ENCODE data around the gene AGBL1. TPM values are rescaled to one million over a fixed set of nuclear protein-coding genes. Genes with fewer than 3 reads are reported as not detected.

Gene AGBL1
- total RNA-seq, 3 donors from 2014 or later (not counting 1 experiment from before 2014, with no cell fraction given), result not detected

GRCh38 chr15:86664581-86664980 lies 584.9 kb downstream of the AGBL1 start:
- Mint-ChIP-seq H3K4me1 (peaks cover 5 to 7% of the 10 kb centered on the region in 2 donors), H3K9me3 (no peaks in the 10 kb centered on the region), H3K27me3 (ENCODE audit: low read depth in 2 of 2) (peaks cover 4 to 26% of the 10 kb centered on the region in 2 donors), H3K4me3 (no peak overlapping the region), H3K27ac (no peak overlapping the region), H3K36me3 (peaks cover 6% of the 10 kb centered on the region)
- ATAC-seq, result no peak
- no CpG with 5 or more reads among the region's 1 CpG for WGBS (ENCODE audit: insufficient coverage)
- Histone ChIP-seq H3K27me3 (ENCODE audit: control insufficient read depth, insufficient read depth, low read length) (no peaks in the 10 kb centered on the region), H3K27ac (ENCODE audit: low read length) (no peak overlapping the region), H3K4me1 (ENCODE audit: control insufficient read depth, insufficient read depth, low read length) (no peaks in the 10 kb centered on the region), H3K9me3 (ENCODE audit: control insufficient read depth, insufficient read depth, low read length) (no peaks in the 10 kb centered on the region), H3K36me3 (ENCODE audit: control insufficient read depth, insufficient read depth, low read length) (no peaks in the 10 kb centered on the region), H3K4me3 (ENCODE audit: low read length) (no peak overlapping the region)
- no peak for TF ChIP-seq CTCF (IDR thresholded peaks at IDR 0.05)
- DNase-seq, result no peak
- intact Hi-C loops (cut with micrococcal nuclease), result no loop called here

GRCh38 chr15:86676002-86676401 lies 596.3 kb downstream of the AGBL1 start:
- no peak for TF ChIP-seq CTCF (IDR thresholded peaks at IDR 0.05)
- no peak overlapping the region for H3K4me3 ChIP-seq (ENCODE audit: low read length)

GRCh38 chr15:86677278-86677677 lies 597.6 kb downstream of the AGBL1 start:
- Mint-ChIP-seq H3K4me3 (no peak overlapping the region), H3K27me3 (ENCODE audit: low read depth in 2 of 2) (peaks cover 0 to 18% of the 10 kb centered on the region in 2 donors), H3K9me3 (no peaks in the 10 kb centered on the region), H3K4me1 (no peaks in the 10 kb centered on the region), H3K27ac (no peak overlapping the region), H3K36me3 (no peaks in the 10 kb centered on the region)
- no peaks in the 10 kb centered on the region for H3K27me3 ChIP-seq (ENCODE audit: control insufficient read depth, insufficient read depth, low read length)
- intact Hi-C loops (cut with micrococcal nuclease), result no loop called here
- H3K9me3 ChIP-seq (ENCODE audit: control insufficient read depth, insufficient read depth, low read length), result no peaks in the 10 kb centered on the region
- TF ChIP-seq CTCF (IDR thresholded peaks at IDR 0.05), result no peak
- no peak overlapping the region for H3K4me3 ChIP-seq (ENCODE audit: low read length)
- H3K4me1 ChIP-seq (ENCODE audit: control insufficient read depth, insufficient read depth, low read length), result no peaks in the 10 kb centered on the region
- ATAC-seq, result no peak
- no peak for DNase-seq
- no peak overlapping the region for H3K27ac ChIP-seq (ENCODE audit: low read length)
- no peaks in the 10 kb centered on the region for H3K36me3 ChIP-seq (ENCODE audit: control insufficient read depth, insufficient read depth, low read length)
- 58% methylated on average over 5 of the region's 6 CpGs for WGBS (ENCODE audit: insufficient coverage)

More at GRCh38 chr15:86676002-86676401, 596.3 kb downstream of the AGBL1 start:
- Mint-ChIP-seq H3K27me3 (ENCODE audit: low read depth in 2 of 2) (peaks cover 0 to 13% of the 10 kb centered on the region in 2 donors), H3K9me3 (no peaks in the 10 kb centered on the region), H3K4me3 (no peak overlapping the region), H3K27ac (no peak overlapping the region), H3K4me1 (no peaks in the 10 kb centered on the region), H3K36me3 (no peaks in the 10 kb centered on the region)
- ATAC-seq, result no peak
- Histone ChIP-seq H3K9me3 (ENCODE audit: control insufficient read depth, insufficient read depth, low read length) (no peaks in the 10 kb centered on the region), H3K4me1 (ENCODE audit: control insufficient read depth, insufficient read depth, low read length) (no peaks in the 10 kb centered on the region), H3K27ac (ENCODE audit: low read length) (no peak overlapping the region), H3K27me3 (ENCODE audit: control insufficient read depth, insufficient read depth, low read length) (no peaks in the 10 kb centered on the region), H3K36me3 (ENCODE audit: control insufficient read depth, insufficient read depth, low read length) (no peaks in the 10 kb centered on the region)
- intact Hi-C loops (cut with micrococcal nuclease), result no loop called here
- no peak for DNase-seq
- WGBS (ENCODE audit: insufficient coverage), result 98% methylated on average over 4 of the region's 4 CpGs

- Histone ChIP-seq H3K27me3 (ENCODE audit: control insufficient read depth, insufficient read depth, low read length) (no peaks in the 10 kb centered on the region), H3K4me1 (ENCODE audit: control insufficient read depth, insufficient read depth, low read length) (no peaks in the 10 kb centered on the region), H3K4me3 (ENCODE audit: low read length) (no peak overlapping the region), H3K9me3 (ENCODE audit: control insufficient read depth, insufficient read depth, low read length) (no peaks in the 10 kb centered on the region), H3K27ac (ENCODE audit: low read length) (no peak overlapping the region), H3K36me3 (ENCODE audit: control insufficient read depth, insufficient read depth, low read length) (no peaks in the 10 kb centered on the region)
- WGBS (ENCODE audit: insufficient coverage), result 100% methylated on average over 2 of the region's 3 CpGs
- no peaks in the 10 kb centered on the region for H3K9me3 Mint-ChIP-seq
- no peaks in the 10 kb centered on the region for H3K36me3 Mint-ChIP-seq
- no peak overlapping the region for H3K27ac Mint-ChIP-seq
- peaks cover 0 to 8% of the 10 kb centered on the region in 2 donors for H3K27me3 Mint-ChIP-seq (ENCODE audit: low read depth in 2 of 2)
- no peak for TF ChIP-seq CTCF (IDR thresholded peaks at IDR 0.05)
- no peak overlapping the region for H3K4me3 Mint-ChIP-seq
- ATAC-seq (no peak), DNase-seq (no peak)
- intact Hi-C loops (cut with micrococcal nuclease), result no loop called here
- no peaks in the 10 kb centered on the region for H3K4me1 Mint-ChIP-seq
Measured at GRCh38 chr15:86685263-86685662, 605.6 kb downstream of the AGBL1 start.
